Measurements from ENCODE around the gene SIGLEC14. TPM values are rescaled to one million over a fixed set of nuclear protein-coding genes. Genes with fewer than 3 reads are reported as not detected.

SIGLEC14 gene
- total and polyA plus RNA-seq, 7 donors = 0.55 to 10.2 (median 5.4) TPM; not detected in 1

GRCh38 chr19:51602189-51602854 is 44.3 kb downstream of the SIGLEC14 start:
- TF ChIP-seq POLR2A (IDR thresholded peaks at IDR 0.05) (no peak), EP300 (IDR thresholded peaks at IDR 0.05) (no peak), POLR2AphosphoS5 (IDR thresholded peaks at IDR 0.05) (no peak), CTCF (IDR thresholded peaks at IDR 0.05) (no peak)
- H3K27ac ChIP-seq = no peak overlapping the region
- DNase-seq = no peak
- H3K4me1 ChIP-seq = no peaks in the 10 kb centered on the region
- H3K9me3 ChIP-seq = no peaks in the 10 kb centered on the region
- no peaks in the 10 kb centered on the region for H3K36me3 ChIP-seq
- peaks cover 6 to 46% (median 31%) of the 10 kb centered on the region in 3 donors for H3K27me3 ChIP-seq
- WGBS, 2 donors = 87 to 92% methylated on average over 20 of the region's 20 CpGs
- intact Hi-C loops (cut with DNase I) = no loop called here
- H3K4me3 ChIP-seq = no peak overlapping the region

GRCh38 chr19:51600940-51601580 is 45.6 kb downstream of the SIGLEC14 start:
- Histone ChIP-seq H3K27ac (no peak overlapping the region), H3K4me1 (no peaks in the 10 kb centered on the region), H3K4me3 (no peak overlapping the region), H3K36me3 (no peaks in the 10 kb centered on the region), H3K27me3 (peaks cover 6 to 43% (median 31%) of the 10 kb centered on the region in 3 donors), H3K9me3 (no peaks in the 10 kb centered on the region)
- WGBS, 2 donors = 10 to 45% methylated on average over 59 of the region's 59 CpGs
- DNase-seq = no peak
- TF ChIP-seq POLR2AphosphoS5 (IDR thresholded peaks at IDR 0.05) = no peak
- intact Hi-C loops (cut with DNase I) = no loop called here

- 95% methylated on average over 10 of the region's 10 CpGs for WGBS, 2 donors
- Histone ChIP-seq H3K27ac (no peak overlapping the region), H3K27me3 (peaks cover 6 to 43% (median 31%) of the 10 kb centered on the region in 3 donors), H3K4me1 (peaks cover 0 to 7% (median 4%) of the 10 kb centered on the region in 4 donors), H3K36me3 (no peaks in the 10 kb centered on the region), H3K9me3 (no peaks in the 10 kb centered on the region), H3K4me3 (no peak overlapping the region)
- intact Hi-C loops (cut with DNase I) = no loop called here
- no peak for TF ChIP-seq POLR2A (IDR thresholded peaks at IDR 0.05)
- no peak for TF ChIP-seq POLR2AphosphoS5 (IDR thresholded peaks at IDR 0.05)
- no peak for TF ChIP-seq EP300 (IDR thresholded peaks at IDR 0.05)
- no peak for TF ChIP-seq CTCF (IDR thresholded peaks at IDR 0.05)
- DNase-seq = no peak
These were observed 47.5 kb downstream of the SIGLEC14 start for GRCh38 chr19:51599084-51599483.

GRCh38 chr19:51598159-51598915 is 48.3 kb downstream of the SIGLEC14 start:
- DNase-seq = no peak
- TF ChIP-seq POLR2A (IDR thresholded peaks at IDR 0.05) (no peak), EP300 (IDR thresholded peaks at IDR 0.05) (no peak), CTCF (IDR thresholded peaks at IDR 0.05) (no peak), POLR2AphosphoS5 (IDR thresholded peaks at IDR 0.05) (no peak)
- Histone ChIP-seq H3K27me3 (peaks cover 6 to 43% (median 31%) of the 10 kb centered on the region in 3 donors), H3K4me1 (peaks cover 0 to 14% (median 10%) of the 10 kb centered on the region in 4 donors), H3K4me3 (no peak overlapping the region), H3K9me3 (no peaks in the 10 kb centered on the region), H3K36me3 (no peaks in the 10 kb centered on the region), H3K27ac (no peak overlapping the region)
- intact Hi-C loops (cut with DNase I) = no loop called here
- 95 to 96% methylated on average over 31 of the region's 31 CpGs for WGBS, 2 donors

Measured in sigmoid colon (tissue), 7 donors.